IMR-90 (cell line): ENCODE data around the gene SHLD1. TPM values are rescaled to one million over a fixed set of nuclear protein-coding genes. Genes with fewer than 3 reads are reported as not detected.

Experiments used
- ATAC-seq: fragments of 200-7000 bp; cut with Tn5 transposase; 2 replicates; pipeline ENCODE4 v1.9.1; 2020; ENCODE audit warnings: low read depth, mild to moderate bottlenecking, moderate library complexity
- BruUV-seq: library from RNA; stranded (reverse); fragments of 400-500 nt; replicated peaks from 2 replicates; lab custom pipeline; 2021; lab: Mats Ljungman, UMichigan
- CTCF ChIA-PET: fragments of 300-600 bp; formaldehyde crosslinking; extraction: SDS; loops from one replicate; lab custom pipeline; 2021; ENCODE audit warnings: antibody characterized with exemption; lab: Yijun Ruan, JAX
- POLR2A ChIA-PET: fragments of 300-600 bp; sonication (Branson Sonifier 250); formaldehyde crosslinking; loops from one replicate; lab custom pipeline; 2022; ENCODE audit warnings: antibody characterized with exemption; ENCODE audit not compliant: unreplicated experiment; lab: Charles Lee
- DNase-seq: peaks from one replicate; pipeline ENCODE4 v3.0.0; 2013
- H2AFZ ChIP-seq: replicated peaks from 2 replicates; pipeline ENCODE3; 2013; ENCODE audit warnings: low read length, mild to moderate bottlenecking; ENCODE audit not compliant: poor library complexity
- H2AK5ac ChIP-seq: 2 replicates; pipeline ENCODE4 v1.6.1; 2013; ENCODE audit warnings: low read depth, low read length, inconsistent platforms
- H2AK9ac ChIP-seq: replicated peaks from 2 replicates; pipeline ENCODE3; 2013; ENCODE audit warnings: mild to moderate bottlenecking, low read depth, low read length, moderate library complexity; ENCODE audit not compliant: poor library complexity
- H2BK120ac ChIP-seq: 2 replicates; pipeline ENCODE4 v1.6.1; 2013; ENCODE audit warnings: low read depth, low read length, inconsistent platforms
- H2BK15ac ChIP-seq: 3 replicates; pipeline ENCODE4 v1.6.1; 2013; ENCODE audit warnings: low read depth, low read length, inconsistent platforms
- H2BK20ac ChIP-seq: 2 replicates; pipeline ENCODE4 v1.6.1; 2013; ENCODE audit warnings: low read depth, mild to moderate bottlenecking, inconsistent platforms, low read length, moderate library complexity
- H2BK5ac ChIP-seq: 2 replicates; pipeline ENCODE4 v1.6.1; 2013; ENCODE audit warnings: mild to moderate bottlenecking, low read depth, low read length, inconsistent platforms; ENCODE audit not compliant: poor library complexity, severe bottlenecking
- H3K14ac ChIP-seq: replicated peaks from 2 replicates; pipeline ENCODE4 v1.6.1; 2013; ENCODE audit warnings: low read depth, low read length, inconsistent platforms
- H3K18ac ChIP-seq: 2 replicates; pipeline ENCODE4 v1.6.1; 2013; ENCODE audit warnings: low read depth, low read length, control low read depth
- H3K23ac ChIP-seq: 2 replicates; pipeline ENCODE4 v1.6.1; 2013; ENCODE audit warnings: low read depth, low read length, inconsistent platforms
- H3K27ac ChIP-seq: 2 replicates; pipeline ENCODE4 v1.5.1; 2013; ENCODE audit warnings: mild to moderate bottlenecking, control low read depth, low read length; ENCODE audit not compliant: insufficient read depth
- H3K27me3 ChIP-seq: 2 replicates; pipeline ENCODE4 v1.6.1; 2013; ENCODE audit warnings: low read length; ENCODE audit not compliant: control insufficient read depth, insufficient read depth
- H3K36me3 ChIP-seq: 2 replicates; pipeline ENCODE4 v1.6.1; 2013; ENCODE audit warnings: low read length, mixed read lengths; ENCODE audit not compliant: control insufficient read depth, insufficient read depth
- H3K4ac ChIP-seq: 2 replicates; pipeline ENCODE4 v1.6.1; 2013; ENCODE audit warnings: low read depth, low read length, inconsistent platforms
- H3K4me1 ChIP-seq: 2 replicates; pipeline ENCODE4 v1.6.1; 2013; ENCODE audit warnings: low read length, mixed read lengths; ENCODE audit not compliant: control insufficient read depth, insufficient read depth
- H3K4me2 ChIP-seq: 2 replicates; pipeline ENCODE4 v1.6.1; 2013; ENCODE audit warnings: low read depth, mild to moderate bottlenecking, control low read depth, low read length, moderate library complexity
- H3K4me3 ChIP-seq: 2 replicates; pipeline ENCODE4 v1.5.1; 2013; ENCODE audit warnings: low read depth, mild to moderate bottlenecking, control low read depth, low read length, moderate library complexity; ENCODE audit not compliant: insufficient read depth
- H3K56ac ChIP-seq: 2 replicates; pipeline ENCODE4 v1.6.1; 2013; ENCODE audit warnings: low read length, inconsistent platforms; ENCODE audit not compliant: insufficient read depth; ENCODE audit errors: extremely low read depth
- H3K79me1 ChIP-seq, 2 experiments: 2 replicates each; pipeline ENCODE4 v1.6.1; 2013; ENCODE audit warnings: low read length in 2 of 2, inconsistent platforms in 1 of 2, low read depth in 1 of 2
- H3K9ac ChIP-seq: 2 replicates; pipeline ENCODE4 v1.6.1; 2013; ENCODE audit warnings: low read depth, low read length, control low read depth
- H3K9me1 ChIP-seq: 2 replicates; pipeline ENCODE4 v1.6.1; 2013; ENCODE audit warnings: low read length, inconsistent platforms; ENCODE audit not compliant: insufficient read depth
- H3K9me3 ChIP-seq: 2 replicates; pipeline ENCODE4 v1.6.1; 2013; ENCODE audit warnings: low read length; ENCODE audit not compliant: control insufficient read depth, insufficient read depth
- H4K20me1 ChIP-seq: 2 replicates; pipeline ENCODE4 v1.6.1; 2013; ENCODE audit warnings: low read length, inconsistent platforms; ENCODE audit not compliant: insufficient read depth
- H4K5ac ChIP-seq: 2 replicates; pipeline ENCODE4 v1.6.1; 2013; ENCODE audit warnings: mild to moderate bottlenecking, low read depth, low read length, control low read depth
- H4K8ac ChIP-seq, 2 experiments: 2 replicates each; pipeline ENCODE4 v1.6.1; 2013; ENCODE audit warnings: low read depth in 2 of 2, low read length in 2 of 2, control low read depth in 1 of 2, inconsistent platforms in 1 of 2
- H4K91ac ChIP-seq: 2 replicates; pipeline ENCODE4 v1.6.1; 2013; ENCODE audit warnings: low read depth, low read length, inconsistent platforms; ENCODE audit not compliant: insufficient read depth
- BHLHE40 ChIP-seq: fragments of 150-350 bp; IDR thresholded peaks from 2 replicates; pipeline ENCODE4 v1.6.1; 2016; ENCODE audit warnings: mild to moderate bottlenecking, low read depth, low read length
- CEBPB ChIP-seq: IDR thresholded peaks from 2 replicates; pipeline ENCODE4 v1.6.1; 2012; ENCODE audit warnings: low read depth, low read length, improper control_type of control experiment
- CHD1 ChIP-seq: IDR thresholded peaks from 2 replicates; pipeline ENCODE4 v1.6.1; 2012; ENCODE audit warnings: low read depth, low read length, improper control_type of control experiment
- FOS ChIP-seq: fragments of 150-350 bp; IDR thresholded peaks from 2 replicates; pipeline ENCODE4 v1.6.1; 2016; ENCODE audit warnings: low read depth, low read length
- MAFK ChIP-seq: IDR thresholded peaks from 2 replicates; pipeline ENCODE4 v1.6.1; 2012; ENCODE audit warnings: low read depth, low read length, improper control_type of control experiment
- MAZ ChIP-seq: IDR thresholded peaks from 2 replicates; pipeline ENCODE4 v1.6.1; 2012; ENCODE audit warnings: low read depth, mild to moderate bottlenecking, low read length, improper control_type of control experiment, moderate library complexity, borderline replicate concordance
- NFE2L2 ChIP-seq: fragments of 150-350 bp; IDR thresholded peaks from 2 replicates; pipeline ENCODE4 v1.6.1; 2016; ENCODE audit warnings: low read depth, mild to moderate bottlenecking, low read length
- RCOR1 ChIP-seq: IDR thresholded peaks from 2 replicates; pipeline ENCODE4 v1.6.1; 2012; ENCODE audit warnings: mild to moderate bottlenecking, low read length, improper control_type of control experiment; ENCODE audit not compliant: insufficient replicate concordance
- SMC3 ChIP-seq: fragments of 150-350 bp; IDR thresholded peaks from 2 replicates; pipeline ENCODE4 v1.6.1; 2016; ENCODE audit warnings: low read depth, mild to moderate bottlenecking, antibody characterized with exemption, low read length, moderate library complexity
- WGBS, 2 experiments: methylation state at CpG; one replicate each; pipeline versions ENCODE4 v1.1.5 to v1.1.7; 2013; ENCODE audit warnings: missing lambda C conversion rate in 2 of 2; ENCODE audit not compliant: insufficient read length in 1 of 2; ENCODE audit errors: extremely low coverage in 2 of 2; 5-methylcytosine and 5-hydroxymethylcytosine counted together
- dilution Hi-C: fragments of 300-500 bp; cut with HindIII; formaldehyde crosslinking; loops from one replicate; pipeline ENCODE4 v1.14.3; 2018; ENCODE audit warnings: low sequenced_read_pairs; ENCODE audit not compliant: unreplicated experiment
- in situ Hi-C: fragments of 300-500 bp; cut with MboI; formaldehyde crosslinking; loops from 3 replicates; pipeline ENCODE4 v1.14.3; 2019; ENCODE audit warnings: low sequenced_read_pairs, inconsistent platforms, mixed read lengths
- intact Hi-C: fragments of 100-400 bp; cut with micrococcal nuclease; formaldehyde crosslinking; loops from 2 replicates; pipeline ENCODE4 v1.10.0; 2022
- polyA plus RNA-seq, 3 experiments: library from polyadenylated mRNA; depleted of rRNA; stranded (reverse); fragments of >200 nt; gene quantifications; 2 replicates each; pipeline ENCODE4 v1.2.3, GENCODE V29; 2012; ENCODE audit warnings: low replicate concordance in 1 of 3
- total RNA-seq: library from RNA; depleted of rRNA; stranded (reverse); fragments of >200 nt; gene quantifications from 2 replicates; pipeline ENCODE4 v1.2.3, GENCODE V29; 2012
- TF ChIP-seq, protein P1 (sequence below): fragments of 150-350 bp; IDR thresholded peaks from 2 replicates; pipeline ENCODE4 v1.6.1; 2016; ENCODE audit warnings: low read depth, mild to moderate bottlenecking, low read length, moderate library complexity, borderline replicate concordance
- TF ChIP-seq, protein P2 (sequence below): conservative IDR thresholded peaks from 2 replicates; pipeline ENCODE4 v1.5.1; 2012; ENCODE audit warnings: mild to moderate bottlenecking, low read depth, low read length, improper control_type of control experiment

SHLD1 gene
- total and polyA plus RNA-seq, 2 of the 4 experiments (the other 2 are of a cell fraction), result 2.6 to 3.0 TPM

DNA sequence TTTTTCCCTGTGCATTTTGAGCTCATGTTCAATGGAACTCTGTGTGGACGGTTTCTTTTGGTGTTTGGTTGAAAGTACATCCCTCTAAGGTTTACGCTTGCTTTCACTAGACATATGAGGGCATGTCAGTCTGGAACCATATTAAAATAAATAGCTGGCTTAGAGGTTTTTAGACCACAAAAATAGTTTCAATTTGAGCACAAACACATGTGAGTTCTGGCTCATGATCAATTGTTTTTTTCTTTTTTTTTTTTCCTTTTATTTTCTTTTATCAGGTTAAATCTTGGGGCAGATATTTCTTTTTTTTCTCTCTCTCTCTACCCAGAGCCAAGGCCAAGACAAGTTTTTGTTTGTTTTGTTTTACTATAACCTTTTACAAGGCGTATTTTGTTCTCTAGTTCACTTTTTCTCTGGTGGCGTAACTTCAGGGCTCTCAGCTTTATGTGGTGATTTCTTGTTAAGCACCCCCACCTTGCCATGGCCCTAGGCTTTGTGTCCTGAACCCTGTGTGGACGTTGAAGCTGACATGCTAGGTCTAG is 92.9 kb downstream of the SHLD1 start:
- Histone ChIP-seq H3K14ac (no peak overlapping the region), H4K5ac (no peak overlapping the region), H2BK20ac (no peak overlapping the region), H4K8ac (no peak overlapping the region), H2BK5ac (no peak overlapping the region), H4K20me1 (no peaks in the 10 kb centered on the region), H3K4me2 (no peak overlapping the region; the same call in 1 of the 2 replicates), H2BK120ac (no peak overlapping the region), H2AFZ (no peak overlapping the region), H3K4me3 (no peak overlapping the region), H3K79me1 (no peaks in the 10 kb centered on the region), H3K27me3 (peaks cover 2% of the 10 kb centered on the region; the same call in 1 of the 2 replicates), H3K9me3 (no peaks in the 10 kb centered on the region), H3K56ac (no peak overlapping the region), H3K9me1 (no peaks in the 10 kb centered on the region), H3K4ac (no peak overlapping the region), H3K9ac (no peak overlapping the region), H3K4me1 (no peaks in the 10 kb centered on the region; the same call in 1 of the 2 replicates), H2AK5ac (no peak overlapping the region), H4K91ac (no peak overlapping the region), H2AK9ac (no peak overlapping the region), H3K23ac (no peak overlapping the region), H2BK15ac (no peak overlapping the region), H3K36me3 (no peaks in the 10 kb centered on the region), H3K27ac (no peak overlapping the region), H3K18ac (no peak overlapping the region)
- intact Hi-C loops, result no loop called here
- no peak for TF ChIP-seq NFE2L2
- no peak for TF ChIP-seq MAFK
- TF ChIP-seq FOS, result no peak
- no peak for TF ChIP-seq CHD1
- no peak for TF ChIP-seq RCOR1
- TF ChIP-seq CEBPB, result no peak
- TF ChIP-seq MAZ, result no peak
- TF ChIP-seq, protein P1, sequence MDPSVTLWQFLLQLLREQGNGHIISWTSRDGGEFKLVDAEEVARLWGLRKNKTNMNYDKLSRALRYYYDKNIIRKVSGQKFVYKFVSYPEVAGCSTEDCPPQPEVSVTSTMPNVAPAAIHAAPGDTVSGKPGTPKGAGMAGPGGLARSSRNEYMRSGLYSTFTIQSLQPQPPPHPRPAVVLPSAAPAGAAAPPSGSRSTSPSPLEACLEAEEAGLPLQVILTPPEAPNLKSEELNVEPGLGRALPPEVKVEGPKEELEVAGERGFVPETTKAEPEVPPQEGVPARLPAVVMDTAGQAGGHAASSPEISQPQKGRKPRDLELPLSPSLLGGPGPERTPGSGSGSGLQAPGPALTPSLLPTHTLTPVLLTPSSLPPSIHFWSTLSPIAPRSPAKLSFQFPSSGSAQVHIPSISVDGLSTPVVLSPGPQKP, result no peak
- no peak for TF ChIP-seq BHLHE40
- TF ChIP-seq, protein P2, sequence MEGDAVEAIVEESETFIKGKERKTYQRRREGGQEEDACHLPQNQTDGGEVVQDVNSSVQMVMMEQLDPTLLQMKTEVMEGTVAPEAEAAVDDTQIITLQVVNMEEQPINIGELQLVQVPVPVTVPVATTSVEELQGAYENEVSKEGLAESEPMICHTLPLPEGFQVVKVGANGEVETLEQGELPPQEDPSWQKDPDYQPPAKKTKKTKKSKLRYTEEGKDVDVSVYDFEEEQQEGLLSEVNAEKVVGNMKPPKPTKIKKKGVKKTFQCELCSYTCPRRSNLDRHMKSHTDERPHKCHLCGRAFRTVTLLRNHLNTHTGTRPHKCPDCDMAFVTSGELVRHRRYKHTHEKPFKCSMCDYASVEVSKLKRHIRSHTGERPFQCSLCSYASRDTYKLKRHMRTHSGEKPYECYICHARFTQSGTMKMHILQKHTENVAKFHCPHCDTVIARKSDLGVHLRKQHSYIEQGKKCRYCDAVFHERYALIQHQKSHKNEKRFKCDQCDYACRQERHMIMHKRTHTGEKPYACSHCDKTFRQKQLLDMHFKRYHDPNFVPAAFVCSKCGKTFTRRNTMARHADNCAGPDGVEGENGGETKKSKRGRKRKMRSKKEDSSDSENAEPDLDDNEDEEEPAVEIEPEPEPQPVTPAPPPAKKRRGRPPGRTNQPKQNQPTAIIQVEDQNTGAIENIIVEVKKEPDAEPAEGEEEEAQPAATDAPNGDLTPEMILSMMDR, result no peak
- no peak for TF ChIP-seq SMC3
- ATAC-seq, result no peak
- in situ Hi-C loops, result no loop called here
- ChIA-PET POLR2A (interaction anchor here (0.7 kb wide), 1 partner anchor 315 kb away, joined by 5 read pairs; no protein-coding TSS in a partner anchor), CTCF (no interaction called here)
- WGBS, 2 experiments, result 40% methylated on average over 1 of the region's 5 CpGs; no CpG with 5 or more reads in 1 of the 2 experiments
- dilution Hi-C loops, result no loop called here
- no peak for DNase-seq
- no TSS peak for BruUV-seq
